Measurements from ENCODE around the gene ETV6.

GRCh38 chr12:11662369-11662768 lies 12.9 kb downstream of the ETV6 start:
- TF ChIP-seq CTCF (conservative IDR thresholded peaks at IDR 0.05 in 1 of 2, IDR thresholded peaks at IDR 0.05 in 1 of 2; ENCODE audit: extremely low read depth in 1 of 2, insufficient read depth in 1 of 2, low read depth in 1 of 2, low read length in 2 of 2) (no peak), EZH2 (IDR thresholded peaks at IDR 0.05; ENCODE audit: borderline replicate concordance, low read length) (no peak)

Measured in mammary epithelial cell (primary cell).